ENCODE data around the gene SHISAL1. TPM values are rescaled to one million over a fixed set of nuclear protein-coding genes. Genes with fewer than 3 reads are reported as not detected.

SHISAL1 gene
- total RNA-seq, 1 experiment from 2014 or later: 2.9 TPM

- Histone ChIP-seq H4K5ac (ENCODE audit: insufficient read length, low read depth, low read length) (no peak overlapping the region), H2BK20ac (ENCODE audit: low read depth, low read length, poor library complexity, severe bottlenecking) (no peak overlapping the region), H3K79me1 (ENCODE audit: insufficient read depth, low read depth, low read length, poor library complexity, severe bottlenecking) (no peaks in the 10 kb centered on the region), H3K14ac (ENCODE audit: insufficient read depth, low read length) (no peak overlapping the region), H2BK5ac (ENCODE audit: insufficient read length, low read length) (no peak overlapping the region), H2BK15ac (ENCODE audit: low read depth, low read length) (no peak overlapping the region), H3K23me2 (ENCODE audit: insufficient read length, low read depth, low read length, poor library complexity, severe bottlenecking) (peaks cover 10% of the 10 kb centered on the region), H2BK120ac (ENCODE audit: low read depth, low read length, poor library complexity, severe bottlenecking) (no peak overlapping the region), H2AFZ (ENCODE audit: low read length) (no peak overlapping the region), H3K79me2 (ENCODE audit: insufficient read depth, low read length) (no peaks in the 10 kb centered on the region), H2BK12ac (ENCODE audit: insufficient read length, low read depth, low read length) (no peak overlapping the region), H3K4me1 (ENCODE audit: insufficient read depth, low read length) (no peaks in the 10 kb centered on the region; the same call in 1 of the 2 replicates), H4K91ac (ENCODE audit: insufficient read length, low read depth, low read length) (no peak overlapping the region), H3K18ac (ENCODE audit: insufficient read length, low read depth, low read length) (no peak overlapping the region), H3K27me3 (ENCODE audit: insufficient read depth, low read length) (peaks cover 11% of the 10 kb centered on the region; the same call in 1 of the 2 replicates), H3K23ac (ENCODE audit: insufficient read length, low read depth, low read length) (no peak overlapping the region), H4K20me1 (ENCODE audit: control insufficient read depth, insufficient read depth, insufficient read length) (no peaks in the 10 kb centered on the region), H3T11ph (ENCODE audit: low read length) (no peak overlapping the region), H3K4me2 (ENCODE audit: insufficient read depth, insufficient read length, low read length) (no peak overlapping the region), H3K4ac (ENCODE audit: low read depth, low read length) (no peak overlapping the region), H2AK5ac (ENCODE audit: insufficient read length, low read length) (no peak overlapping the region), H3K9ac (ENCODE audit: extremely low read depth, insufficient read length, low read length) (no peak overlapping the region), H3K27ac (ENCODE audit: insufficient read length, low read depth, low read length) (no peak overlapping the region), H3K9me3 (ENCODE audit: control insufficient read depth, low read depth, low read length) (no peaks in the 10 kb centered on the region), H3K56ac (ENCODE audit: insufficient read length, low read depth, low read length) (no peak overlapping the region), H4K8ac (replicated peaks; ENCODE audit: insufficient read length, low read depth, low read length) (no peak overlapping the region)
- no peak for DNase-seq
- no peak for TF ChIP-seq CTCF (conservative IDR thresholded peaks at IDR 0.05)
- Mint-ChIP-seq H3K36me3 (ENCODE audit: insufficient read depth in 1 of 3, low read depth in 3 of 3) (no peaks in the 10 kb centered on the region), H3K4me3 (peak overlapping the region; percentile 32 to 64; a peak in 4 of 5 replicates), H3K27ac (no peak overlapping the region), H3K9me3 (no peaks in the 10 kb centered on the region), H3K27me3 (ENCODE audit: low read depth) (peaks cover 40% of the 10 kb centered on the region), H3K4me1 (peaks cover 22 to 23% of the 10 kb centered on the region in 2 experiments)
- no CpG with 5 or more reads among the region's 8 CpGs for WGBS (ENCODE audit: extremely low coverage, insufficient read length, low lambda C conversion rate)
Measured at GRCh38 chr22:44332946-44333345, 20.2 kb upstream of the SHISAL1 start.
